Measurements from ENCODE around the gene POC1A.

POC1A gene

GRCh38 chr3:52154135-52155094 lies at the start of gene POC1A:
TSS of gene POC1A (minus strand) at chr3:52154423. CDS start at chr3:52154372, 51 bp downstream.
- DNase-seq = peak; percentile 64

GRCh38 chr3:52203701-52204100 lies 49.5 kb upstream of the POC1A start:
- no peak for DNase-seq

GRCh38 chr3:52202384-52203077 lies 48.3 kb upstream of the POC1A start:
- DNase-seq = no peak

- no peak for DNase-seq
Observed at GRCh38 chr3:52200981-52201679, 46.9 kb upstream of the POC1A start.

- DNase-seq = no peak
Observed at GRCh38 chr3:52198643-52199608, 44.7 kb upstream of the POC1A start.

- DNase-seq = peak; percentile 29
Observed at GRCh38 chr3:52197842-52198625, 43.8 kb upstream of the POC1A start, which contains the start of gene ALAS1. TSS of gene ALAS1 (plus strand) at chr3:52198160. CDS start at chr3:52199242, 1,082 bp downstream.

GRCh38 chr3:52197499-52197841 lies 43.2 kb upstream of the POC1A start:
- no peak for DNase-seq

- DNase-seq = no peak
Observed at GRCh38 chr3:52196977-52197376, 42.8 kb upstream of the POC1A start.

GRCh38 chr3:52195823-52196331 lies 41.7 kb upstream of the POC1A start:
- DNase-seq = no peak

- DNase-seq = no peak
Observed at GRCh38 chr3:52195291-52195597, 41.0 kb upstream of the POC1A start.

GRCh38 chr3:52194485-52195290 lies 40.5 kb upstream of the POC1A start:
- no peak for DNase-seq

- no peak for DNase-seq
Observed at GRCh38 chr3:52193065-52193464, 38.8 kb upstream of the POC1A start.

GRCh38 chr3:52191663-52192062 lies 37.4 kb upstream of the POC1A start:
- no peak for DNase-seq

GRCh38 chr3:52190294-52191074 lies 36.3 kb upstream of the POC1A start:
- no peak for DNase-seq

- no peak for DNase-seq
Observed at GRCh38 chr3:52188556-52188955, 34.3 kb upstream of the POC1A start.

GRCh38 chr3:52186729-52187128 lies 32.5 kb upstream of the POC1A start:
- no peak for DNase-seq

- DNase-seq = no peak
Observed at GRCh38 chr3:52185837-52186236, 31.6 kb upstream of the POC1A start.

GRCh38 chr3:52185311-52185710 lies 31.1 kb upstream of the POC1A start:
- DNase-seq = no peak

- DNase-seq = no peak
Observed at GRCh38 chr3:52184690-52185089, 30.5 kb upstream of the POC1A start.
